Heart right ventricle (tissue), 16 donors: ENCODE measurements around the gene LMAN1. TPM values are rescaled to one million over a fixed set of nuclear protein-coding genes. Genes with fewer than 3 reads are reported as not detected.

Experiments used
- ATAC-seq, 8 donors: fragments of 200-7000 bp; cut with Tn5 transposase; one replicate each; pipeline ENCODE4 v1.9.1; 2020; ENCODE audit warnings: mild to moderate bottlenecking in 8 of 8, moderate library complexity in 8 of 8, moderate number of reproducible peaks in 1 of 8
- DNase-seq, 2 donors: peaks; one replicate each; pipeline ENCODE4 v3.0.0-alpha.2; 2020
- H3K27ac ChIP-seq, 10 donors: fragments of 200-600 bp; sonication (generic) in 2 of 10; one replicate each; pipeline versions ENCODE4 v1.5.0 to v1.8.0; 2020 to 2022; ENCODE audit warnings: mild to moderate bottlenecking in 3 of 10
- H3K27me3 ChIP-seq, 7 donors: fragments of 200-600 bp; one replicate each; pipeline ENCODE4 v1.8.0; 2021 to 2022; ENCODE audit warnings: mild to moderate bottlenecking in 2 of 7
- H3K36me3 ChIP-seq, 9 donors: fragments of 200-600 bp; sonication (generic) in 1 of 9; one replicate each; pipeline versions ENCODE4 v1.5.0 to v1.8.0; 2020 to 2022; ENCODE audit warnings: mild to moderate bottlenecking in 2 of 9
- H3K4me1 ChIP-seq, 9 donors: fragments of 200-600 bp; sonication (generic) in 1 of 9; one replicate each; pipeline versions ENCODE4 v1.5.0 to v1.8.0; 2020 to 2022; ENCODE audit warnings: mild to moderate bottlenecking in 4 of 9
- H3K4me3 ChIP-seq, 10 donors: fragments of 200-600 bp; sonication (generic) in 2 of 10; one replicate each; pipeline versions ENCODE4 v1.5.0 to v1.8.0; 2020 to 2022; ENCODE audit warnings: mild to moderate bottlenecking in 7 of 10, moderate library complexity in 2 of 10
- H3K9me3 ChIP-seq, 11 donors: fragments of 200-600 bp in 10 of 11; sonication (generic) in 2 of 11; one replicate each; pipeline versions ENCODE4 v1.5.0 to v1.8.0; 2013 to 2022; ENCODE audit warnings: mild to moderate bottlenecking in 2 of 11, control low read depth in 1 of 11, moderate library complexity in 1 of 11
- CTCF ChIP-seq, 9 donors: fragments of 200-600 bp; sonication (generic) in 2 of 9; IDR thresholded peaks; one replicate each; pipeline versions ENCODE4 v1.5.0 to v1.8.0; 2021 to 2022; ENCODE audit warnings: antibody characterized with exemption in 9 of 9, mild to moderate bottlenecking in 5 of 9, moderate library complexity in 1 of 9
- WGBS, 2 donors: extraction: QIAGEN DNeasy Blood & Tissue Kit; methylation state at CpG; one replicate each; pipeline ENCODE4 v1.1.7; 2013; ENCODE audit warnings: inconsistent platforms in 1 of 2; 5-methylcytosine and 5-hydroxymethylcytosine counted together
- intact Hi-C, 10 donors: fragments of 100-400 bp; cut with DNase I; formaldehyde crosslinking; loops; one replicate each; pipeline versions ENCODE4 v1.11.1 to v1.14.2; 2022
- polyA plus RNA-seq, 2 donors: library from polyadenylated mRNA; stranded (reverse); fragments of 200-250 nt; gene quantifications; one replicate each; pipeline ENCODE4 v1.2.3, GENCODE V29; 2013
- total RNA-seq, 10 donors: library from RNA; stranded (reverse); fragmentation: NEBNext Ultra II Directional in 3 of 10; extraction: Animal tissue kit (Norgen Biotek cat#: 25700) in 3 of 10; gene quantifications; one replicate each; pipeline versions ENCODE4 v1.2.1 to v1.2.4, GENCODE V29; 2021 to 2023
- donor health status: Arrhythmogenic right ventricular cardiomyopathy.
- donor health status: ischemic (EF 13 %, LVEDD 7.1; RV severe dilation, severe dysfunction).
- donor health status: healthy with polysubstance abuse.
- donor health status: DM: no; HTN: yes; CAD: no.
- donor health status: DM: no; HTN: no; CAD: no.
- donor health status: ischemic (EF 25% LVEDD 6.9; RV normal size, moderate dysfunction).
- donor health status: ischemic (EF 25% LVEDD 5.7; RV mildly dilated, moderate dysfunction).
- donor health status: healthy.
- donor health status: DM: yes; HTN: yes; CAD: no.
- donor health status: Ischemic cardiomyopathy.
- donor health status: ischemic (EF 35%, LVEDD 5.7; RV mildly dilated, moderate dysfunction).
- donor health status: nonischemic (EF 11% LVEDD 7.7; RV severe dilation, severe dysfunction).
- donor health status: DM: yes; HTN: yes; CAD: no.
- donor health status: PGD.
- donor health status: ischemic (EF 29% LVEDD 5.4; RV normal size, mild dysfunction).
- donor health status: nonischemic (EF 23%, LVEDD 6.1; RV moderate dilation, normal function).

Gene LMAN1
- total and polyA plus RNA-seq, 12 donors, result 18.5 to 69.0 (median 54.7) TPM

DNA sequence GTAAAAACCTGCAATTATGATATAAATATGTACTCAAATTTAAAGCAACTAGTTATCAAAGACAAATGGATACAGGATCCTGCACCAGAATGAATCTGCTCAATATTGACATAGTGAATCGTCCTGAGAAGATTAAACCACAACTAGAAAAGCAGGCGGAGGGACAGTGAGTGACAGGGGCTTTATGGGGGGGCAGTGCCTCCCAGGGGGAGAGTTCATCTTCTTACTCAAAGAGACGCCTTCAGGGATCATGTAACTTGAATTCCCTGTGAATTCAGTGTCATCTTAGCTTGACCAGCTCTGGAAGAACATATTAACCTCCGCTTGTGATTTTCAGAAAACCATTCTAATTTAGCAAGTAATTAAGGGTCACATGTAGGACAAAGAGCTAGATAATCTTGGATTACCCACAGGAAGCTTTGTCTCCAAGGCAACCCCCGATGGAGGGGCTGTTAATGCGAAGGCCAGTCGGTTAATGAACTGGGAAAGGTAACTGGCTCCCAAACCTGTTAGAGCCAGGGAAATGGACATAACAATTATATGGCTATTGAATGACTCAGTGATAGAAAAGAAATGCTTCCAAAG, 17.4 kb upstream of the LMAN1 start:
- Histone ChIP-seq H3K27me3 (peaks cover 0 to 24% (median 9%) of the 10 kb centered on the region in 7 donors), H3K36me3 (no peaks in the 10 kb centered on the region), H3K4me1 (peaks cover 0 to 9% (median 5%) of the 10 kb centered on the region in 9 donors), H3K27ac (peak overlapping the region in 1 of 10 donors; percentile 22), H3K9me3 (no peaks in the 10 kb centered on the region), H3K4me3 (no peak overlapping the region)
- 49 to 63% methylated on average over 7 of the region's 7 CpGs for WGBS, 2 donors
- DNase-seq (no peak), ATAC-seq (peak in 1 of 8 donors; percentile 8)
- TF ChIP-seq CTCF (IDR thresholded peaks at IDR 0.05), result no peak
- intact Hi-C loops, result no loop called here

GRCh38 chr18:59374128-59374527, 15.1 kb upstream of the LMAN1 start:
- 57 to 59% methylated on average over 3 of the region's 3 CpGs for WGBS, 2 donors
- no peaks in the 10 kb centered on the region for H3K36me3 ChIP-seq
- no peak for TF ChIP-seq CTCF (IDR thresholded peaks at IDR 0.05)
- H3K9me3 ChIP-seq, result peaks cover 0 to 3% (median 0%) of the 10 kb centered on the region in 11 donors
- intact Hi-C loops, result no loop called here
- ATAC-seq (no peak), DNase-seq (no peak)
- H3K4me3 ChIP-seq, result no peak overlapping the region
- H3K4me1 ChIP-seq, result peaks cover 0 to 9% (median 5%) of the 10 kb centered on the region in 9 donors
- no peak overlapping the region for H3K27ac ChIP-seq
- H3K27me3 ChIP-seq, result peaks cover 0 to 24% (median 4%) of the 10 kb centered on the region in 7 donors

DNA sequence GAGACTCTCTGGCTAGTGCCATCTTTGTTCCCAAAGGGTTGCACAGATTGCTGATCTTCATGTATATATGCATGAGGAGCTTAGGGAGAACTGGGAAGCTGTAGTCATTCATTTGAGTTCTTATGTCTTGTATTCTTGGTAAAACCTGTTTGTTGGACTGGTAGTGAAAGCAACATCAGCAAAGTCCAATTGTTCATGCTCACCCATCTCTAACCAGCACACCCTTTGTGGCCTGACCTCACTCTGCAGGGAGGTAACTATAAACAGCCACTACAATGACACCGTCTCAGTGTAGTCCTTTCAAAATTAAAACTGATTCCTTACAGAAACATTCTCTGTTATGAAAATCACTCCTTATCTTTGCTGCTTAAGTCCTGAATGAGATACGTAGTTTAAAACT, 13.9 kb upstream of the LMAN1 start:
- H3K36me3 ChIP-seq, result no peaks in the 10 kb centered on the region
- no peak for DNase-seq
- WGBS, 2 donors, result 81 to 83% methylated on average over 2 of the region's 2 CpGs
- no peak for ATAC-seq
- H3K27me3 ChIP-seq, result peaks cover 0 to 24% (median 4%) of the 10 kb centered on the region in 7 donors
- H3K4me1 ChIP-seq, result peaks cover 0 to 9% (median 5%) of the 10 kb centered on the region in 9 donors
- peaks cover 0 to 7% (median 0%) of the 10 kb centered on the region in 11 donors for H3K9me3 ChIP-seq
- intact Hi-C loops, result no loop called here
- H3K4me3 ChIP-seq, result no peak overlapping the region
- TF ChIP-seq CTCF (IDR thresholded peaks at IDR 0.05), result no peak
- H3K27ac ChIP-seq, result no peak overlapping the region

DNA sequence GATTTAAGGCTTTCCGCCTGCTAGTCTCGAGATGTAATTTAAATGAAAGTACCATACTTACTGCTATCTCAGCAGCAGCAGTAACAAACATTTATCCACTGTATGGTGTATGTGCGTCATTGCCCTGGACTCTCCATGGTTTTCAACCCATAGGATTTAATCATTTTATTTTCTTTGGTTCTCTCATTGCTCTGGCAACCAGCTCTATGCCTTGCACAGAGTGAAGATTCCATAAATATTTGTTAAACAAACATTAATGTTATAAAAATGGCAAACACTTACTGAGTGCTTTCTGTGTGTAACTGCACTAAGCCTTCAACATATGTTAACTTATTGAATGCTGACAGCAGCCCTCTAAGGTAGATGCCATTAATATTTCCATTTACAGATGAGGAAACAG, 1.3 kb upstream of the LMAN1 start:
- no peak for ATAC-seq
- peaks cover 0 to 5% (median 0%) of the 10 kb centered on the region in 7 donors for H3K27me3 ChIP-seq
- no peaks in the 10 kb centered on the region for H3K9me3 ChIP-seq
- no peak for TF ChIP-seq CTCF (IDR thresholded peaks at IDR 0.05)
- peaks cover 0 to 34% (median 23%) of the 10 kb centered on the region in 9 donors for H3K4me1 ChIP-seq
- intact Hi-C loops, result no loop called here
- peaks cover 0 to 10% (median 0%) of the 10 kb centered on the region in 9 donors for H3K36me3 ChIP-seq
- peak overlapping the region in 2 of 10 donors; percentile 94 to 99 for H3K4me3 ChIP-seq
- no peak for DNase-seq
- no peak overlapping the region for H3K27ac ChIP-seq
- 91 to 95% methylated on average over 3 of the region's 3 CpGs for WGBS, 2 donors
